Measurements from ENCODE around the gene SLC41A3. TPM values are rescaled to one million over a fixed set of nuclear protein-coding genes. Genes with fewer than 3 reads are reported as not detected.

Gene SLC41A3
- total RNA-seq, 2 experiments from 2014 or later, result 22.5 to 23.8 TPM

GRCh38 chr3:126025116-126025729 lies 58.7 kb downstream of the SLC41A3 start:
- Mint-ChIP-seq H3K4me1 (peaks cover 12% of the 10 kb centered on the region), H3K4me3 (no peak overlapping the region), H3K9me3 (ENCODE audit: low read depth) (peaks cover 11% of the 10 kb centered on the region), H3K27me3 (no peaks in the 10 kb centered on the region), H3K27ac (no peak overlapping the region), H3K36me3 (peaks cover 10% of the 10 kb centered on the region)
- no peak for ATAC-seq
- no peak for DNase-seq
- CTCF ChIA-PET, result no interaction called here

GRCh38 chr3:126024049-126024854 lies 59.7 kb downstream of the SLC41A3 start:
- Mint-ChIP-seq H3K9me3 (ENCODE audit: low read depth) (peaks cover 11% of the 10 kb centered on the region), H3K36me3 (peaks cover 10% of the 10 kb centered on the region), H3K4me3 (no peak overlapping the region), H3K27me3 (no peaks in the 10 kb centered on the region), H3K4me1 (peaks cover 12% of the 10 kb centered on the region), H3K27ac (no peak overlapping the region)
- ATAC-seq (no peak), DNase-seq (no peak)
- CTCF ChIA-PET, result no interaction called here

GRCh38 chr3:126023390-126023789 lies 60.5 kb downstream of the SLC41A3 start:
- H3K4me1 Mint-ChIP-seq, result peaks cover 12% of the 10 kb centered on the region
- ATAC-seq (no peak), DNase-seq (no peak)
- H3K9me3 Mint-ChIP-seq (ENCODE audit: low read depth), result peaks cover 8% of the 10 kb centered on the region
- no peak overlapping the region for H3K4me3 Mint-ChIP-seq
- H3K27ac Mint-ChIP-seq, result no peak overlapping the region
- CTCF ChIA-PET, result no interaction called here
- H3K36me3 Mint-ChIP-seq, result peaks cover 8% of the 10 kb centered on the region
- no peaks in the 10 kb centered on the region for H3K27me3 Mint-ChIP-seq

GRCh38 chr3:126022741-126023359 lies 61.1 kb downstream of the SLC41A3 start:
- ATAC-seq, result no peak
- Mint-ChIP-seq H3K36me3 (peaks cover 7% of the 10 kb centered on the region), H3K4me3 (no peak overlapping the region), H3K4me1 (peaks cover 12% of the 10 kb centered on the region), H3K27ac (no peak overlapping the region), H3K9me3 (ENCODE audit: low read depth) (peaks cover 7% of the 10 kb centered on the region), H3K27me3 (no peaks in the 10 kb centered on the region)
- CTCF ChIA-PET, result interaction anchor here (0.5 kb wide), 1 partner anchor 372 kb away, joined by 3 read pairs; no protein-coding TSS in a partner anchor
- DNase-seq, result no peak

GRCh38 chr3:126021702-126022101 lies 62.2 kb downstream of the SLC41A3 start:
- DNase-seq, result no peak
- no peaks in the 10 kb centered on the region for H3K27me3 Mint-ChIP-seq
- H3K27ac Mint-ChIP-seq, result no peak overlapping the region
- ATAC-seq, result no peak
- no peak overlapping the region for H3K4me3 Mint-ChIP-seq
- peaks cover 10% of the 10 kb centered on the region for H3K4me1 Mint-ChIP-seq
- no peaks in the 10 kb centered on the region for H3K9me3 Mint-ChIP-seq (ENCODE audit: low read depth)
- H3K36me3 Mint-ChIP-seq, result no peaks in the 10 kb centered on the region
- CTCF ChIA-PET, result no interaction called here

GRCh38 chr3:126021224-126021623 lies 62.7 kb downstream of the SLC41A3 start:
- Mint-ChIP-seq H3K36me3 (no peaks in the 10 kb centered on the region), H3K9me3 (ENCODE audit: low read depth) (no peaks in the 10 kb centered on the region), H3K27me3 (no peaks in the 10 kb centered on the region), H3K4me3 (no peak overlapping the region), H3K4me1 (peaks cover 5% of the 10 kb centered on the region), H3K27ac (no peak overlapping the region)
- ATAC-seq, result no peak
- CTCF ChIA-PET, result no interaction called here
- no peak for DNase-seq

GRCh38 chr3:126019683-126020082 lies 64.2 kb downstream of the SLC41A3 start:
- CTCF ChIA-PET, result interaction anchor here (1.5 kb wide), 1 partner anchor 17 kb away, joined by 3 read pairs; no protein-coding TSS in a partner anchor
- H3K4me1 Mint-ChIP-seq, result no peaks in the 10 kb centered on the region
- ATAC-seq, result no peak
- H3K4me3 Mint-ChIP-seq, result no peak overlapping the region
- H3K36me3 Mint-ChIP-seq, result no peaks in the 10 kb centered on the region
- no peak for DNase-seq
- no peak overlapping the region for H3K27ac Mint-ChIP-seq
- no peaks in the 10 kb centered on the region for H3K27me3 Mint-ChIP-seq
- H3K9me3 Mint-ChIP-seq (ENCODE audit: low read depth), result no peaks in the 10 kb centered on the region

- H3K4me1 Mint-ChIP-seq, result no peaks in the 10 kb centered on the region
- no peak for DNase-seq
- no peak overlapping the region for H3K4me3 Mint-ChIP-seq
- no peak overlapping the region for H3K27ac Mint-ChIP-seq
- peaks cover under 1% of the 10 kb centered on the region for H3K36me3 Mint-ChIP-seq
- no peaks in the 10 kb centered on the region for H3K27me3 Mint-ChIP-seq
- no peaks in the 10 kb centered on the region for H3K9me3 Mint-ChIP-seq (ENCODE audit: low read depth)
- CTCF ChIA-PET, result interaction anchor here (1.5 kb wide), 1 partner anchor 17 kb away, joined by 3 read pairs; no protein-coding TSS in a partner anchor
- ATAC-seq, result no peak
Observed at GRCh38 chr3:126018995-126019394, 64.9 kb downstream of the SLC41A3 start.

- H3K36me3 Mint-ChIP-seq, result peaks cover 1% of the 10 kb centered on the region
- H3K27me3 Mint-ChIP-seq, result no peaks in the 10 kb centered on the region
- CTCF ChIA-PET, result no interaction called here
- no peak overlapping the region for H3K27ac Mint-ChIP-seq
- no peaks in the 10 kb centered on the region for H3K9me3 Mint-ChIP-seq (ENCODE audit: low read depth)
- no peak overlapping the region for H3K4me3 Mint-ChIP-seq
- no peaks in the 10 kb centered on the region for H3K4me1 Mint-ChIP-seq
- ATAC-seq (no peak), DNase-seq (no peak)
Observed at GRCh38 chr3:126018545-126018944, 65.4 kb downstream of the SLC41A3 start.

GRCh38 chr3:126017362-126017761 lies 66.6 kb downstream of the SLC41A3 start:
- no peaks in the 10 kb centered on the region for H3K27me3 Mint-ChIP-seq
- CTCF ChIA-PET, result no interaction called here
- DNase-seq, result no peak
- ATAC-seq, result no peak
- peaks cover 3% of the 10 kb centered on the region for H3K36me3 Mint-ChIP-seq
- H3K4me3 Mint-ChIP-seq, result no peak overlapping the region
- H3K4me1 Mint-ChIP-seq, result no peaks in the 10 kb centered on the region
- no peaks in the 10 kb centered on the region for H3K9me3 Mint-ChIP-seq (ENCODE audit: low read depth)
- H3K27ac Mint-ChIP-seq, result no peak overlapping the region

- ATAC-seq, result no peak
- Mint-ChIP-seq H3K4me3 (no peak overlapping the region), H3K27ac (no peak overlapping the region), H3K4me1 (no peaks in the 10 kb centered on the region), H3K9me3 (ENCODE audit: low read depth) (no peaks in the 10 kb centered on the region), H3K36me3 (peaks cover 6% of the 10 kb centered on the region), H3K27me3 (no peaks in the 10 kb centered on the region)
- CTCF ChIA-PET, result no interaction called here
- no peak for DNase-seq
Observed at GRCh38 chr3:126016616-126017015, 67.3 kb downstream of the SLC41A3 start.

GRCh38 chr3:126015075-126015474 lies 68.8 kb downstream of the SLC41A3 start:
- Mint-ChIP-seq H3K36me3 (peaks cover 6% of the 10 kb centered on the region), H3K4me1 (no peaks in the 10 kb centered on the region), H3K4me3 (no peak overlapping the region), H3K27ac (no peak overlapping the region), H3K27me3 (no peaks in the 10 kb centered on the region), H3K9me3 (ENCODE audit: low read depth) (no peaks in the 10 kb centered on the region)
- CTCF ChIA-PET, result interaction anchor here (0.5 kb wide), 1 partner anchor 1634 kb away, joined by 3 read pairs; no protein-coding TSS in a partner anchor
- DNase-seq (no peak), ATAC-seq (no peak)

- Mint-ChIP-seq H3K4me1 (no peaks in the 10 kb centered on the region), H3K36me3 (peaks cover 6% of the 10 kb centered on the region), H3K27ac (no peak overlapping the region), H3K9me3 (ENCODE audit: low read depth) (no peaks in the 10 kb centered on the region), H3K4me3 (no peak overlapping the region), H3K27me3 (no peaks in the 10 kb centered on the region)
- ATAC-seq, result no peak
- DNase-seq, result no peak
- CTCF ChIA-PET, result no interaction called here
Observed at GRCh38 chr3:126014252-126014651, 69.7 kb downstream of the SLC41A3 start.

GRCh38 chr3:126013751-126014156 lies 70.2 kb downstream of the SLC41A3 start:
- peaks cover 7% of the 10 kb centered on the region for H3K36me3 Mint-ChIP-seq
- CTCF ChIA-PET, result no interaction called here
- no peak overlapping the region for H3K27ac Mint-ChIP-seq
- H3K4me1 Mint-ChIP-seq, result no peaks in the 10 kb centered on the region
- no peaks in the 10 kb centered on the region for H3K9me3 Mint-ChIP-seq (ENCODE audit: low read depth)
- DNase-seq, result no peak
- ATAC-seq, result no peak
- H3K27me3 Mint-ChIP-seq, result no peaks in the 10 kb centered on the region
- H3K4me3 Mint-ChIP-seq, result no peak overlapping the region

Data from activated CD8-positive, alpha-beta memory T cell treated with anti-CD3 and anti-CD28 coated beads, Interleukin-2, amount 10 ng/mL, durations not matched to agents 7 days and 5 days (primary cell).